ENCODE measurements around the gene USP7.

USP7 gene

GRCh38 chr16:8949536-8950418, 13.9 kb downstream of the USP7 start:
- TF ChIP-seq, protein P1, sequence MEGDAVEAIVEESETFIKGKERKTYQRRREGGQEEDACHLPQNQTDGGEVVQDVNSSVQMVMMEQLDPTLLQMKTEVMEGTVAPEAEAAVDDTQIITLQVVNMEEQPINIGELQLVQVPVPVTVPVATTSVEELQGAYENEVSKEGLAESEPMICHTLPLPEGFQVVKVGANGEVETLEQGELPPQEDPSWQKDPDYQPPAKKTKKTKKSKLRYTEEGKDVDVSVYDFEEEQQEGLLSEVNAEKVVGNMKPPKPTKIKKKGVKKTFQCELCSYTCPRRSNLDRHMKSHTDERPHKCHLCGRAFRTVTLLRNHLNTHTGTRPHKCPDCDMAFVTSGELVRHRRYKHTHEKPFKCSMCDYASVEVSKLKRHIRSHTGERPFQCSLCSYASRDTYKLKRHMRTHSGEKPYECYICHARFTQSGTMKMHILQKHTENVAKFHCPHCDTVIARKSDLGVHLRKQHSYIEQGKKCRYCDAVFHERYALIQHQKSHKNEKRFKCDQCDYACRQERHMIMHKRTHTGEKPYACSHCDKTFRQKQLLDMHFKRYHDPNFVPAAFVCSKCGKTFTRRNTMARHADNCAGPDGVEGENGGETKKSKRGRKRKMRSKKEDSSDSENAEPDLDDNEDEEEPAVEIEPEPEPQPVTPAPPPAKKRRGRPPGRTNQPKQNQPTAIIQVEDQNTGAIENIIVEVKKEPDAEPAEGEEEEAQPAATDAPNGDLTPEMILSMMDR (IDR thresholded peaks at IDR 0.05): no peak
- Histone ChIP-seq H3K9me3 (no peaks in the 10 kb centered on the region), H3K4me1 (peaks cover 0 to 83% (median 42%) of the 10 kb centered on the region in 4 donors), H3K27me3 (no peaks in the 10 kb centered on the region), H3K4me3 (no peak overlapping the region), H3K36me3 (no peaks in the 10 kb centered on the region), H3K27ac (no peak overlapping the region)
- no peak for DNase-seq
- intact Hi-C loops (cut with DNase I; ENCODE audit: low total_unique reads): no loop called here

DNA sequence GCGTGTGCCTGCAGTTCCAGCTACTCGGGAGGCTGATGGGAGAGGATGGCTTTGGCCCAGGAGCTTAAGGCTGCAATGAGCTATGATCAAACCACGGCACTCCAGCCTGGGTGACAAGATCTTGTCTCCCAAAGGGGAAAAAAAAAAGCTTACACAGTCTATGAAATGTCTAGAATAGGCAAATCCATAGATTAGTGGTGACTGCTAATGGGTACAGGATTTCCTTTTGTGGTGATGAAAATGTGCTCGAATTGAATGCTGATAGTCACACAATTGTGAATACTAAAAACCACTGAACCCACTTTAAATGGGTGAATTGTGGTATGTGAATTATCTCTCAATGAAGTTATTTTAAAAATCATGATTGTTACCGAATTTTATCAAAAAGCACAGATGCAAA, 14.9 kb downstream of the USP7 start:
- Histone ChIP-seq H3K4me3 (no peak overlapping the region), H3K9me3 (no peaks in the 10 kb centered on the region), H3K36me3 (no peaks in the 10 kb centered on the region), H3K27me3 (no peaks in the 10 kb centered on the region), H3K4me1 (peaks cover 0 to 86% (median 46%) of the 10 kb centered on the region in 4 donors), H3K27ac (no peak overlapping the region)
- TF ChIP-seq, protein P1 (IDR thresholded peaks at IDR 0.05): no peak
- intact Hi-C loops (cut with DNase I; ENCODE audit: low total_unique reads): no loop called here
- DNase-seq: no peak

GRCh38 chr16:8948069-8948593, 15.6 kb downstream of the USP7 start:
- Histone ChIP-seq H3K9me3 (no peaks in the 10 kb centered on the region), H3K36me3 (no peaks in the 10 kb centered on the region), H3K27ac (no peak overlapping the region), H3K4me3 (no peak overlapping the region), H3K4me1 (peaks cover 0 to 90% (median 46%) of the 10 kb centered on the region in 4 donors), H3K27me3 (no peaks in the 10 kb centered on the region)
- intact Hi-C loops (cut with DNase I; ENCODE audit: low total_unique reads): no loop called here
- TF ChIP-seq, protein P1 (IDR thresholded peaks at IDR 0.05): no peak
- no peak for DNase-seq

DNA sequence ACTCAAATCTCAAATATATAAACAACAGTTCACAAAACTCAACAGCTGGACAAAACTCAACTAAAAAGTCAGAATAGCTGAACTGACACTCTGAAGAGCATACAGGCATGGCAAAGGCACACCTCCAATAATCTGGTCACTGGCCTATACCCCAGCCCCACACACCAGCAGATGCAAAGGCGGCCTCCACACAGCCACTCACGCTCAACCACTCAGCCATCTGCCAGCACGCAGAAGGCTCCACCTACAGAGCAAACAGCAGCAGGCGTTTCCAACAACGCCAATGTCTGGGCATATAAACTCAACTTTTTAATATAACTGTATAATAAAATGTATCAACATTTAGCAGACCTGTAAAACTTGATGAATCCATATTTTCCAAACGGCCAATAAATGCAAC, 17.2 kb downstream of the USP7 start:
- no peak for DNase-seq
- Histone ChIP-seq H3K27me3 (no peaks in the 10 kb centered on the region), H3K4me1 (peaks cover 0 to 88% (median 47%) of the 10 kb centered on the region in 4 donors), H3K4me3 (no peak overlapping the region), H3K9me3 (no peaks in the 10 kb centered on the region), H3K36me3 (no peaks in the 10 kb centered on the region), H3K27ac (no peak overlapping the region)
- intact Hi-C loops (cut with DNase I; ENCODE audit: low total_unique reads): no loop called here
- TF ChIP-seq, protein P1 (IDR thresholded peaks at IDR 0.05): no peak

GRCh38 chr16:8945626-8946296, 17.9 kb downstream of the USP7 start:
- intact Hi-C loops (cut with DNase I; ENCODE audit: low total_unique reads): no loop called here
- Histone ChIP-seq H3K9me3 (no peaks in the 10 kb centered on the region), H3K4me3 (no peak overlapping the region), H3K27me3 (no peaks in the 10 kb centered on the region), H3K4me1 (peaks cover 0 to 85% (median 40%) of the 10 kb centered on the region in 4 donors), H3K27ac (no peak overlapping the region), H3K36me3 (no peaks in the 10 kb centered on the region)
- DNase-seq: no peak
- TF ChIP-seq, protein P1 (IDR thresholded peaks at IDR 0.05): no peak

Measured in tibial artery (tissue), 4 donors.